ENCODE measurements around the gene STOX2.

The STOX2 gene, protein sequence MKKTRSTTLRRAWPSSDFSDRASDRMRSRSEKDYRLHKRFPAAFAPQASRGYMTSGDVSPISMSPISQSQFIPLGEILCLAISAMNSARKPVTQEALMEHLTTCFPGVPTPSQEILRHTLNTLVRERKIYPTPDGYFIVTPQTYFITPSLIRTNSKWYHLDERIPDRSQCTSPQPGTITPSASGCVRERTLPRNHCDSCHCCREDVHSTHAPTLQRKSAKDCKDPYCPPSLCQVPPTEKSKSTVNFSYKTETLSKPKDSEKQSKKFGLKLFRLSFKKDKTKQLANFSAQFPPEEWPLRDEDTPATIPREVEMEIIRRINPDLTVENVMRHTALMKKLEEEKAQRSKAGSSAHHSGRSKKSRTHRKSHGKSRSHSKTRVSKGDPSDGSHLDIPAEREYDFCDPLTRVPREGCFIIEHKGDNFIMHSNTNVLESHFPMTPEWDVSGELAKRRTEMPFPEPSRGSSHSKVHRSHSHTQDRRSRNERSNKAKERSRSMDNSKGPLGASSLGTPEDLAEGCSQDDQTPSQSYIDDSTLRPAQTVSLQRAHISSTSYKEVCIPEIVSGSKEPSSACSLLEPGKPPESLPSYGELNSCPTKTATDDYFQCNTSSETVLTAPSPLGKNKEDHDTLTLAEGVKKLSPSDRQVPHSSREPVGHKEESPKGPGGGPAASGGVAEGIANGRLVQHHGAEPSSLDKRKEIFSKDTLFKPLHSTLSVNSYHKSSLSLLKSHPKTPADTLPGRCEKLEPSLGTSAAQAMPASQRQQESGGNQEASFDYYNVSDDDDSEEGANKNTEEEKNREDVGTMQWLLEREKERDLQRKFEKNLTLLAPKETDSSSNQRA (N-terminal part only)

DNA sequence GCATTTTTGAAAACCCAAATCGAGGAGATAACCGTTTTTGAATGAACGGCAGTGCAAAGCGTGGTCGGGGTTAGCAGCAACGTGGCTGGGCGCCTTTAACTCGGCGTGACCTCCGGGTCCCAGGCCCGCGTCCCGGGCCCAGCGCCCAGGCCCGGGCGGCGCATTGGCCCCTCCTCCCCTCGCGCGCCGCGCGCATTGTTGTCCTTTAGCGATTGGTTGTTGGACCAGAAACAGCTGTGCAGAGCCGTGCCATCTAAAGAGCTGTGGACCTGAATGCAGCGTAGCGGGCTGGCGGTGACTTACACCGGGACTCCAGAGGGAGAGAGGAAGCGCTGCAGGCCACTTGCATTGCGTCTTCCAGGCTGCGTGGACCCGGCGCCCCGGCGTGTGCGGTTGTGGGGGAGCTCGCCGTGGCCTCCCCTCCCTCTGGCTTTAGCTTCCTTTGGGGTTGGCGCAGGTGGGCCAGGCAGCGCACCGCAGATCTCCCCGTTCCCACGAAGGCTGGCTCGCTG lies at the start of gene STOX2:
Gene STOX2, plus strand, starts transcription at position 227 of the 512 bp plus-strand sequence. CDS start 1,484 bp downstream, outside the sequence.
- Histone ChIP-seq H3K27me3 (ENCODE audit: insufficient read depth, low read depth) (no peaks in the 10 kb centered on the region), H3K4me3 (IDR thresholded peaks at IDR 0.05; ENCODE audit: insufficient read depth, low read depth, low read length) (peak within 1 kb of the TSS; percentile 50), H4K20me1 (ENCODE audit: insufficient read depth) (no peaks in the 10 kb centered on the region), H3K27ac (no peak within 1 kb of the TSS), H3K4me1 (ENCODE audit: low read depth, poor library complexity, severe bottlenecking) (peaks cover 8% of the 10 kb centered on the region), H3K9ac (peak within 1 kb of the TSS; percentile 34; the same call in 1 of the 2 replicates), H3K4me2 (peak within 1 kb of the TSS; percentile 63), H3K79me2 (ENCODE audit: insufficient read depth, low read depth) (no peaks in the 10 kb centered on the region), H3K36me3 (ENCODE audit: insufficient read depth) (no peaks in the 10 kb centered on the region), H2AFZ (ENCODE audit: low read depth) (peak within 1 kb of the TSS; percentile 100)
- TF ChIP-seq CTCF (conservative IDR thresholded peaks at IDR 0.05; ENCODE audit: low read depth, low read length) = no peak

DNA sequence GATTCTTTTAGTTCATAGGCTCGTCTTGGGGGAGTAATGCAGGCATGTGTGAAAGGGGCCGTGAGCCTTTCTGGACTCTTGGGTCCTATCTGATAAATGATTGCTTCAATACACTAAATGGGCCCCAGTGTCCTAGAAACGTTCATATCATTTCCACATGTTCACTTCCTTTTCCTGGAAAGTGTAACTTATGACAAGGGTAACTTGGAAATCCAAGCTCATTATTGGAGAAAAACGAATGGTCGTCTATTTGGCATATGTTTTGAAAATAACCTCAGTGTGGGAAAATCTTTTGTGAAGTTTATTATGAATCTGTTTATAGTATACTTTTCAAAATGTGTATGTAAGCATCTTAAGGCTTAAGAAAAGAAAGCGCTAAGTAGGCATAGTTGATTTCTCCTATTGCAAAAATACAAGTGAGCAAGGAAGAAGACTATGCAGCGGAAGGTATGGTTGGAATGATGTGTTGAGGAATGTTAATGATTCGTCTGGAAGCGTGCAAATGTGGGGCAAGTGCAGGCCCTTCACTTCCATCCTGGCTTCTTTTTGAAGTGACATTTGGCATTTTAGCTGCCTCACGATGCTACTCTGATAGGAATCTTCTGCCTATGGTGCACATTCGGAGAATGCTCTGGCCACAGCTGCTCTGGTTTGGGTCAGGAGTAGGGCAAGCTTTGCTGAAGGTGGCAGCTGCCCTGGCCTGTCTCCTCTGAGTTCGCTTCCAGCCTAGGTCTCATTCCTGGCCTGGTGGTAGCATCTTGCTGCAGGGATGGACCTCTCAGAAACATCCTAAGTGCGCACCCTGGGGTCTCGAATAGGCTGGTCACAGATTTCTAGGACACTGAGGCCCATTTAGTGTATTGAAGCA lies 49.5 kb upstream of the STOX2 start:
- H3K36me3 ChIP-seq (ENCODE audit: insufficient read depth) = no peaks in the 10 kb centered on the region
- TF ChIP-seq CTCF (conservative IDR thresholded peaks at IDR 0.05; ENCODE audit: low read depth, low read length) = no peak
- no peaks in the 10 kb centered on the region for H3K79me2 ChIP-seq (ENCODE audit: insufficient read depth, low read depth)

DNA sequence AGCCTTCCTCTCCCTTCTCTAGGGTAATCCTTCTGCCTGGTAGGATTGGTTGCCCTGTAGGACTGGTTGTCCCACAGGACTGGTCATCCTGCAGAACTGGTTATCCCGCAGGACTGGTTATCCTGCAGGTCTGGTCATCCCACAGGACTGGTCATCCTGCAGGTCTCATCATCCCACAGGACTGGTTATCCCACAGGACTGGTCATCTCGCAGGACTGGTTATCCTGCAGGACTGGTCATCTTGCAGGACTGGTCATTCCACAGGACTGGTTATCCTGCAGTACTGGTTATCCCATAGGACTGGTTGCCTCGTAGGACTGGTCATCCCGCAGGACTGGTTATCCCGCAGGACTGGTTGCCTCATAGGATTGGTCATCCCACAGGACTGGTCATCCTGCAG lies 48.1 kb upstream of the STOX2 start:
- H3K36me3 ChIP-seq (ENCODE audit: insufficient read depth) = no peaks in the 10 kb centered on the region
- H3K27me3 ChIP-seq (ENCODE audit: insufficient read depth, low read depth) = no peaks in the 10 kb centered on the region
- no peak overlapping the region for H3K4me2 ChIP-seq
- no peaks in the 10 kb centered on the region for H3K79me2 ChIP-seq (ENCODE audit: insufficient read depth, low read depth)
- TF ChIP-seq CTCF (conservative IDR thresholded peaks at IDR 0.05; ENCODE audit: low read depth, low read length) = no peak
- no peak overlapping the region for H2AFZ ChIP-seq (ENCODE audit: low read depth)
- no peaks in the 10 kb centered on the region for H3K4me1 ChIP-seq (ENCODE audit: low read depth, poor library complexity, severe bottlenecking)
- H4K20me1 ChIP-seq (ENCODE audit: insufficient read depth) = no peaks in the 10 kb centered on the region
- H3K27ac ChIP-seq = no peak overlapping the region
- H3K9ac ChIP-seq = no peak overlapping the region
- H3K4me3 ChIP-seq (IDR thresholded peaks at IDR 0.05; ENCODE audit: insufficient read depth, low read depth, low read length) = no peak overlapping the region

More for the DNA sequence above, 49.5 kb upstream of the STOX2 start:
- no peak overlapping the region for H3K9ac ChIP-seq
- H4K20me1 ChIP-seq (ENCODE audit: insufficient read depth) = no peaks in the 10 kb centered on the region
- H3K4me1 ChIP-seq (ENCODE audit: low read depth, poor library complexity, severe bottlenecking) = no peaks in the 10 kb centered on the region
- no peak overlapping the region for H2AFZ ChIP-seq (ENCODE audit: low read depth)
- H3K4me2 ChIP-seq = no peak overlapping the region
- H3K27me3 ChIP-seq (ENCODE audit: insufficient read depth, low read depth) = no peaks in the 10 kb centered on the region
- H3K27ac ChIP-seq = no peak overlapping the region
- no peak overlapping the region for H3K4me3 ChIP-seq (IDR thresholded peaks at IDR 0.05; ENCODE audit: insufficient read depth, low read depth, low read length)

Data from KMS-11 (cell line).